Left lobe of liver (tissue), 2 donors: ENCODE results near the gene GPS1. TPM values are rescaled to one million over a fixed set of nuclear protein-coding genes. Genes with fewer than 3 reads are reported as not detected.

ENCODE experiments used
- ATAC-seq: fragments of 200-7000 bp; cut with Tn5 transposase; one replicate; pipeline ENCODE4 v1.9.1; 2020; ENCODE audit warnings: mild to moderate bottlenecking, moderate library complexity
- DNase-seq: peaks from one replicate; pipeline ENCODE4 v3.0.0-alpha.2; 2020; ENCODE audit warnings: low spot score
- total RNA-seq: library from RNA; stranded (reverse); gene quantifications from one replicate; pipeline ENCODE4 v1.2.1, GENCODE V29; 2021
- donor health status: DM: no; HTN: no; CAD: no; lungs with moderate emphysema.
- donor health status: DM: no; HTN: yes; CAD: no.

The GPS1 gene
- total RNA-seq, 1 donor from 2014 or later: 84.1 TPM

DNA sequence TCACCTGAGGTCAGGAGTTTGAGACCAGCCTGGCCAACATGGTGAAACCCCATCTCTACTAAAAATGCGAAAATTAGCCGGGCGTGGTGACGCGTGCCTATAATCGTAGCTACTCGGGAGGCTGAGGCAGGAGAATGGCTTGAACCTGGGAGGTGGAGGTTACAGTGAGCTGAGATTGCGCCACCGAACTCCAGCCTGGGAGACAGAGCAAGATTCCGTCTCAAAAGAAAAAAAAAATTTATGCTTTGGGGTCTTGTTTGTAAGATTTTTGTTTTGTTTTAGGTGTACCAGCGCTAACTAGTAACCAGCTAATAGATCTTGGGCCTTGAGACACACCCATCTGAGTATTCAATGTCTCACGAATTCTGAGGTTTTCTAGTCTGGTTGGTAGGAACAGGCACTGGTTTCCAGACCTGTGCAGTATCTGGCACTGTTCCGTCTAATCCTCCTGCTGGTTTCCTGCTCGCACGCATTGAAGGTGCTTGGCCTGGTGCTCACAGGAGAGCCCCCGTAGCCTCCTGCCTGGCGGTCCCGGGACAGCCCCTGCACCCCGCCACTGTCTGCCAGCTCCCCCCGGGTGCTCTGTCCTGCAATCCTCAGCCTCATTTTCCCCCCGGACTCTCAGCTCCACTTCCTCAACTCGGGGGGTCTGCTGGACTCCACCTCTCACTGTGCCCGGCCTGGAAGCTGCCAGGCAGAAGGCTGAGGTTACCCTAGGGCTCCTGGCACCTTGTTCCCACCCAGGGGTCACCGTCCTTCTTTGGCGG is 24.5 kb downstream of the GPS1 start:
- ATAC-seq: peak; percentile 26
- no peak for DNase-seq

DNA sequence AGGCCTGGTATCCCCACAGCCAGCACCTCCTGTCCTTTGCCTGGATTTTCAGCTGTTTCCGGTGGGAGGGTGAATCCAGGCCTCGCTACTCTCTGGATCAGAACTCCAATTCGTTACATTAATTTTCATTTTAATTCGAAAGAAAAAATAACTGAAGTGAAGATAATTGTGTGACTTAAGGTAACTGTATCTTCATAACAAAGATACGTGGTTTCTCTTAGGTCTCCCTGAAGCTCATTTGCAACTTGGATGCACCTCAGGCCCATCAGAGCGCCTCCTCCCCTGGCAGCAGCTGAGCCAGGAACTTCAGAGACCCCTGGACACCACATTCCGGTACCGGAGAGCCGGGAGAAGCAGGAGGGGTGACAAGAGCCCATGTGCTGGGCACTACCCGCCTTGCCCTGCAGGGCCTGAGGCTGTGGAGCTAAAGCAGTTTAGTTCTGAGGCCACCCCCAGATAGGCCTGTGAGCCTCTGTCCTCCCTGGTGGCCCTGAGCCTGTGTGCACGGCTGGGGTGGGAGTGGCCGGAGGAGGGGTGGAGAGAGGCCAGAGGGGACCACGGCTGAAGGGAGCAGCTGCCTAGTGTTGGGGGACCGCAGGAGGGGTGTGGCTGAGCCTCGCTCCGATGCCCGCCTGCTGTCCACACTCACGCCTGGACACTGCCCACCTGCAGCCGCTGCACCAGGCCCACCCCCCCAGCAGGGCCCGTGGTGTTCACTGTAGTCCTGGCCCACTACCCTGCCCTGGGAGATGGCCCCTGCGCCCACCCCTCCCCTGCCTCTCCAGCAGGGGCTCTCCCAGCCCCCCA is 25.3 kb downstream of the GPS1 start:
- ATAC-seq: peak; percentile 37

DNA sequence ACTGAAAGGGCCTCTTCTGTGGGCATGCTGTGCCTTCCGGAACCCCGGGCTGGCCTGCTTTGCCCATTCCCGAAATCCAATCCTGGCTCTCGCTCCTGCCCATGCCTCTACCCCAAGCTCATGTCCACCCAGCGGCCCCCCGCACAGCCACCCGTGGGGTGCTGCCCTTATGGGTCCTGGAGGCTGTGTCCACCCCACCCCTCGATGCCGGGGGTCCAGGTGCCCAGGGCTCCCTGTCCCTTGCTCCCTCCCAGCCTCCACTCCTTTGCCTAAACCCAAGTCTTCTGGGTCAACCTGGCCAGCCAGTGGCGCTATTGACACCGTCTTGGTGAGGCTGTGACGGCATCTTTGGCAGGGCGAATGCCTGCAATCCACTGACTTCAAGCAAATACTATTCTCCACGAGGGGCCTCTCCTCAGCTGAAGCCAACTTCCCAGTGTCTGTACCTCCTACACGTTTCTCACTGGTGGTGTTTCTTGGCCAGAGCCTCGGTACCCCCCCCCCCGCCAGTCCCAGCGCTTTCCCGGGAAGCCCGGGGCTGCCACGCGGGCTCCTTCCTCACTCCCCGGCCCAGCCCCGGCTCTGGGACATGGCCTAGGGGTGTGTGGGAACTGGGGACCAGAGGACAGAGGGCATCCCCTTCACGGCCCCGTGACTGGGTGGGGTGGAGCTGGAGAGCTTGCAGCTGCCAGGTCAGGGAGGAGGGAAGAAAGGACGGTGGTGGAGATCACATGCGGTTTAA is 26.1 kb downstream of the GPS1 start:
- ATAC-seq (peak; percentile 20), DNase-seq (no peak)

More for the DNA sequence above, 25.3 kb downstream of the GPS1 start:
- no peak for DNase-seq

- ATAC-seq (no peak), DNase-seq (no peak)
Measured at GRCh38 chr17:82078433-82078832, 26.7 kb downstream of the GPS1 start.

DNA sequence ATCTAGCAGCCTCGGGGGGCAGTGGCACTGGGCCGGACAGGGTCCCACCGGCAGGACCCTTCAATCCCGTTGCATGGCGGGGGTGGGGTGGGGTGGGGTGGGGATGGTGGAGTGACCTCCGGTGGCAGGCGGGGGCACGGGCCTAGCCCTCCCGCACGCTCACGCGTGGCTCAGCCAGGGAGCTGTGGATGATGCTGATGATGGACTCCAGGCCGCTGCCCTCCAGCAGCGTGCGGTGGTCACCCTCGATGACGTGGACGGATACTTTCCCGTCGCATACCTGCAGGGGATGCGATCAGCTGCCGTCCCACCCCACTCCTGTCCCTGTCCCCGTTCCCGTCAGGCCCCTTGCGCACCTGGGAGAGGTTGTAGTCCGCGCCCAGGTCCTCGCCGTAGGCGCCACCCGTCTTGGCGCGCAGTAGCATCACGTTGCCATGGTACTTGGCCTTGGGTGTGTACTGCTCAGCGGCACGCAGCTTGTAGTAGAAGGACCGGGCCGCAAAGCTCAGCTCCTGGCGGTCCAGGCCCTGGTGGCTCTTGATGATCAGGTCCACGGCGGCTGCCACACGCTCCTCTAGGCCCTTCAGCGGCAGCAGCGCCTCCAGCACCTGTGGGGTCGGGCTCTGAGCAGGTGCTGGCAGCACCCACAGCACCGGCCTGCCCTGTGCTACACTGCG is 27.4 kb downstream of the GPS1 start:
- no peak for DNase-seq
- no peak for ATAC-seq

- no peak for DNase-seq
- ATAC-seq: no peak
Measured at GRCh38 chr17:82080048-82080788, 28.5 kb downstream of the GPS1 start.

DNA sequence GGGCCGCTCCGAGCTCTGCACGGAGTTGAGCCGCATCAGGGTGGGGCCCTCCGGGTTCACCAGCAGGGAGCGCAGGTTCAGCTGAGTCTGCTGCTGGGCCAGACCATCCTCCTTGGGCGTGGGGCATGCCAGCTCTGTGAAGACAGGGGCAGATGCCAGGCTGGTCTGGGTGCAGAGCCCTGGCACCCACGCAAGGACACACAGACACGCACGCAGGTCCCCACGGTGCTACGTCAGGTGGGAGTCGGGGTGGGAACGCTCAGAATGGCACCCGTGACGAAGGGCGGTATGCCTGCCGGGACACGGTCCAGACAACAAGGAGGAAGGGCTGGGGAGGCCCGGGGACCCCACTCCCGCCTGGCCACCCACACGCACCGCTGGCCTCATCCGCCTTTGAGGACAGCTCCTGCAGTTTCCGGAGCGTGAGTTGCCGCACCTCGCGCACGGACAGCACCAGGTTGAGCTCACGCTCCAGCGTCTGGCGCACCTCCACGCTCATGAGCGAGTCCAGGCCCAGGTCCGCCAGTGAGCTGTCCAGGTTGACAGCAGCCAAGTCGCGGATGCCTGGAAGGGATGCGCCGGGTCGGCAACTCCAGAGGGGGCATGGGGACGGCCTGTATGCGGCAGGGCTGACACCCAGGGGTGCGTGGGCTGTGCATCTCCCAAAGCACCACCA is 29.2 kb downstream of the GPS1 start:
- DNase-seq (no peak), ATAC-seq (no peak)

- ATAC-seq (no peak), DNase-seq (no peak)
Measured at GRCh38 chr17:82081546-82081945, 29.8 kb downstream of the GPS1 start.

- no peak for ATAC-seq
- no peak for DNase-seq
Measured at GRCh38 chr17:82081966-82082365, 30.3 kb downstream of the GPS1 start.

DNA sequence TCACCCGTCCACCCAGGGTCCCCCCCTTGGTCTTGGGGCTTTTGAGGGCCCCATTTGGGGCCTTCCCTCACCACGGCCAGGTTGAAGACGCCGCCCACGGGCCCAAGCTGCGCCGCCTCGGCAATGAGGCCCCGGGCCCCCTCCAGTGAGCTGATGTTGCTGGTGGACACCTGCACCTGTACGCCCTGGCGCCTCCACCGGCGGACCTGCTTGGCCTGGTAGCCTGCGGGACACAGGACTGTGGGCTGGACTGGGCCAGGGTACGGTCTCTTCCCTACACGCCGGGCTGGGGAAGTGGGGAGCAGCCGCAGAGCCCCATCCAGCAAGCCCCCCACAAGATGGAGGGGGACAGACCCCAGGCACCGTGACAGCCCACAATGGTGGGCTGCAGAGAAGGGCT is 30.8 kb downstream of the GPS1 start:
- no peak for ATAC-seq
- DNase-seq: no peak

DNA sequence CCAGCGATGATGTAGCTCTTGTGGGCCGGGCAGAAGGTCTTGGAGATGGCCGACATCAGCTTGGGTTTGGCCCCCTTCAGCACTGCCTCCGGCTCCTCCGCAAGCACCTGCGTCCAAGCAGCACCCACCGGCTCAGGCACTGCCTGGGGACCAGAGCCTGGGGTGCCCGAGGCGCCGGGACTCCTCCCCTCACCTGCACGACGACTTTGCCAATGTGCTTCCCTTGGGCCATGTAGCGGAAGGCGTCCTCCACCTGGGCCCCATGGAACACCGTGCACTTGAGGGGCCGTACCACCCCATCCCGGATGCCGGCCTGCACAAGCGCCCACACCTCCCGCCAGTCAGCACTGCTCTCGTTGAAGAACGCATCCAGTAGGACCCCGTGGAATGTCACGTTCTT is 31.3 kb downstream of the GPS1 start:
- ATAC-seq (no peak), DNase-seq (no peak)

GRCh38 chr17:82083533-82084359 is 32.0 kb downstream of the GPS1 start:
- no peak for ATAC-seq
- DNase-seq: no peak

DNA sequence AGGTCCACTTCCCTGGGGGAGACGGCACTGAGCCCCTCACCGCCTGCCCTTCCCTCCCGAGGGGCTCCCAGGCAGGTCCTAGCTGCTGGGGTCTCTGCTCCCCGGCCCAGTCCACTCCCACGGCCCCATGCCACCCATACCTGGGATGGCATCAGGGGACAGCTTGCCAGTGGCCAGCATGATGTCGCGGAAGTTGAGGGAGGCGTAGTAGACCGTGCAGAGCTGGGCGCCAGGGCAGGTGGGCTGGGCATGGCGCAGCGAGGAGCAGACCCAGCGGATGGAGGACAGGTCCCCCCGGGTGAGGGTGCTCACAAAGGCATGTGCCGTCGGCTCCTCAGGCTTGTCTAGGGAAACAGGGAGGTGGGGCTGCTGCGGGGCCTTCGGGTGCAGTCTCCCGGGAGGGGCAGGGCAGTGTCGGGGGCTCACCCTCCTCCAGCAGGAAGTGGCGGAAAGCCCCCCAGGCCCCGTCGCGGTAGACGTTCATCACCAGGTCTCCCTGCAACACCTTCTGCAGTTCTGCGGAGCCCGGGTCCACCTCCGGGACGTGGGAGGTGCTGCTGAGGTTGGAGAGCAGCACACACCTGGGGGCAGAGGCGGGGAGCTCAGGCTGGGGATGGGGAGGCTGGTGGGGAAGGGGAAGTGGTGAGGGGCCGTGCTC is 32.8 kb downstream of the GPS1 start:
- DNase-seq: no peak

DNA sequence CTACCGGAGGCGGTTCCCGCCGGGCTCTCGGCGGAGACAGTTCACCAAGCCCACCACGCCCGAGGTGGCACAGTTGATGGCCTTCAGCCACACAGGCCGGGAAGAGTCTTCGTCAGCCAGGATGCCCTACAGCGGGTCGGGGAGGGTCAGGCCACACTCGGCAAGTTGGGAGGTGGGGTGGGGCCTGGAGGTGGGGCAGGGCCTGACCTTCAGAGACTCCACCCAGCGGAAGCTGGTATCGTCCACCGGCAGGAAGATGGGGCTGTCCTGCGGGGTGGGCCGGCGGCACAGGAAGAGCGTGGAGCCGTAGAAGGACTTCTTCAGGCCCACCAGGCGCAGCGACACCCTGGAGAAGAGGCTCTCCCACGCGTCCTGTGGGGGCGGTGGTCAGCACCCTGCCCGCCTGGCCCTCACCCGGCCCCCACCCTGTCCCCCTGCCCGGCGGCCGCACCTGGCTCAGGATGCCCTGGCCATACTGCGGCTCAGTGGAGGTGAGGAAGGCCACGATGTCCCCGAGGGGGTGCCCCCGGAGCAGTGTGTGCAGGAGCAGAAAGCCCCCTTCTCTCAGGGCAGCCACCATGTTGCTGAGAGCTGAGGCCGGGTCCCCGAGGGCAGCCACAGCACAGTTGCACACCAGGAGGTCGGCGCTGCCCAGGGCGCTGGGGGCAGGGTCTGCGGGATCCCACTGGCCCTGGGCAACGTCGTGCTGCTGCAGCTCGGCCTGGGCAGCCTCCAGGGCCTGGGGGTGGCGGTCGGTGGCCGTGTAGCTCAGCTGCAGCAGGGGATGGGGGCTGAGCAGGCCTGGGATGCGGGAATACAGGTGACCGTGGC is 33.5 kb downstream of the GPS1 start:
- no peak for ATAC-seq
- DNase-seq: no peak

More for the DNA sequence above, 32.8 kb downstream of the GPS1 start:
- no peak for ATAC-seq

DNA sequence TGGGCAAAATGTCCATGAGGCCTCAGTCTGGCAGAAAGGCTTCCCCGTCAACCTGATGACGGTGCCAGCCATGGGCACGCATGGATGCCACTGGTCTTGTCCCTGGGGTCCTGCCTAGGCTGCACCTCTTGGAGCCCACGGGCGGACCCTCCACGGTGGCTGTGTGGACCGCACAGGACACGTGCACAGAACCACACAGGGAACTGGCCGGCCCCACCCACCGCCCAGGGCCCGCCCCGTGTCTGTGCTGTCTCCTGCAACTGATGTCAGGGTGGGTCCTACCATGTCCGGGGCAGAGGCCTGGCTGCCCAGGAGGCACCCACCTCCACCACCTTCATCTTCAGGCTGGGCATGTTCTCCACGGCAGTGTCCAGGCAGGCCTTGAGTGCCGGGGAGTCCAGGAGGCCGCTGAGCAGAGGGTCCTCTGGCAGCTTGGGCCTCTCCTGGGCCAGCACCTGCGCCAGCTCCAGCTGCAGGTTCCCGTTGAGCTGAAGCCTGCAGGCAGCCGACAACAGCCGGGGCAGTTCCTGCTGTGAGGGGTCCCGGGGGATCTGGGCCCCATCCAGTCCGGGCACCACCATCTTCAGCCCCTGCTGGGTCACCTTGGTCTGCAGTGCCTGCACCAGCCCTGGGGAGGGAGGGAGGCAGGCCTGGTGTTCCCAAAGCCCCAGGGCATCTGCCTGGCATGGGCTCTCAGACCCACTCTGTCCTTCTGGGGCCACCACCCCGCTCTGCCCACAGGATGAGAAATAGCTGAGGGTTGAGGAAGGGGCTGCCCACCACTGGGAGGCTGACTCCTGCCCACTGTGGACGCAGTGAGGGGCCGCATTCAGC is 34.5 kb downstream of the GPS1 start:
- ATAC-seq (no peak), DNase-seq (no peak)
